Esophagus muscularis mucosa (tissue), 4 donors: ENCODE data around the gene RBMS1. TPM values are rescaled to one million over a fixed set of nuclear protein-coding genes. Genes with fewer than 3 reads are reported as not detected.

Source experiments
- DNase-seq: peaks from one replicate; pipeline ENCODE4 v3.0.0-alpha.2; 2017; ENCODE audit errors: extremely low spot score
- H3K27ac ChIP-seq, 4 donors: fragments of 200-600 bp; sonication (generic); replicated peaks in 1 of 4; 1 replicate in 3 of 4; 2 replicates in 1 of 4; pipeline ENCODE4 v1.5.1; 2016 to 2019; ENCODE audit warnings: mild to moderate bottlenecking in 1 of 4
- H3K27me3 ChIP-seq, 4 donors: fragments of 200-600 bp; sonication (generic); one replicate each; pipeline versions ENCODE4 v1.5.1 to v1.6.0; 2016 to 2019
- H3K36me3 ChIP-seq, 4 donors: fragments of 200-600 bp; sonication (generic); one replicate each; pipeline ENCODE4 v1.5.1; 2016 to 2019
- H3K4me1 ChIP-seq, 4 donors: fragments of 200-600 bp; sonication (generic); one replicate each; pipeline ENCODE4 v1.5.1; 2016 to 2019
- H3K4me3 ChIP-seq, 4 donors: fragments of 200-600 bp; sonication (generic); 1 replicate in 2 of 4; 2 replicates in 2 of 4; pipeline ENCODE4 v1.5.1; 2016 to 2019; ENCODE audit warnings: mild to moderate bottlenecking in 4 of 4, moderate library complexity in 1 of 4
- H3K9me3 ChIP-seq, 4 donors: fragments of 200-600 bp; sonication (generic); 1 replicate in 3 of 4; 2 replicates in 1 of 4; pipeline ENCODE4 v1.5.1; 2016 to 2019
- CTCF ChIP-seq, 3 experiments: fragments of 200-600 bp in 2 of 3; fragments of 450-650 bp in 1 of 3; sonication (generic) in 2 of 3; IDR thresholded peaks; one replicate each; pipeline ENCODE4 v1.5.1; 2017 to 2019; ENCODE audit warnings: antibody characterized with exemption in 3 of 3, mild to moderate bottlenecking in 2 of 3, moderate library complexity in 1 of 3
- EP300 ChIP-seq: sonication (generic); formaldehyde crosslinking; IDR thresholded peaks from one replicate; pipeline ENCODE4 v1.6.1; 2017; ENCODE audit warnings: antibody characterized with exemption
- POLR2A ChIP-seq: fragments of 450-650 bp; IDR thresholded peaks from one replicate; pipeline ENCODE4 v1.6.1; 2017; ENCODE audit warnings: antibody characterized with exemption, moderate library complexity, mild to moderate bottlenecking, low read depth
- POLR2AphosphoS5 ChIP-seq, 2 donors: sonication (generic); formaldehyde crosslinking; IDR thresholded peaks; one replicate each; pipeline ENCODE4 v1.6.1; 2017; ENCODE audit warnings: antibody characterized with exemption in 2 of 2
- WGBS: methylation state at CpG from one replicate; pipeline ENCODE4 v1.1.5; 2018; 5-methylcytosine and 5-hydroxymethylcytosine counted together
- intact Hi-C: fragments of 100-400 bp; cut with DNase I; formaldehyde crosslinking; loops from one replicate; pipeline ENCODE4 v1.15.1; 2023
- total RNA-seq, 4 donors: library from RNA; depleted of rRNA; stranded (reverse); fragments of >200 nt; gene quantifications; one replicate each; pipeline versions ENCODE4 v1.1.0 to v1.2.1, GENCODE V29; 2016

The RBMS1 gene
- total RNA-seq, 4 donors from 2014 or later: 86.8 to 116 (median 93.1) TPM

- WGBS: 69% methylated on average over 2 of the region's 2 CpGs
- no peaks in the 10 kb centered on the region for H3K36me3 ChIP-seq
- intact Hi-C loops: no loop called here
- H3K27me3 ChIP-seq: no peaks in the 10 kb centered on the region
- no peaks in the 10 kb centered on the region for H3K9me3 ChIP-seq
- peaks cover 0 to 3% (median 0%) of the 10 kb centered on the region in 4 donors for H3K4me1 ChIP-seq
- TF ChIP-seq CTCF (IDR thresholded peaks at IDR 0.05) (no peak), POLR2AphosphoS5 (IDR thresholded peaks at IDR 0.05) (no peak)
- no peak overlapping the region for H3K27ac ChIP-seq
- no peak overlapping the region for H3K4me3 ChIP-seq
- DNase-seq: no peak
Measured at GRCh38 chr2:160258492-160258805, 235.2 kb downstream of the RBMS1 start.

GRCh38 chr2:160257743-160258491 is 235.7 kb downstream of the RBMS1 start:
- Histone ChIP-seq H3K27me3 (no peaks in the 10 kb centered on the region), H3K4me3 (no peak overlapping the region), H3K4me1 (peaks cover 0 to 3% (median 0%) of the 10 kb centered on the region in 4 donors), H3K36me3 (no peaks in the 10 kb centered on the region), H3K27ac (no peak overlapping the region), H3K9me3 (no peaks in the 10 kb centered on the region)
- intact Hi-C loops: no loop called here
- no peak for DNase-seq
- TF ChIP-seq EP300: no peak
- TF ChIP-seq POLR2AphosphoS5 (IDR thresholded peaks at IDR 0.05): no peak
- no peak for TF ChIP-seq POLR2A
- TF ChIP-seq CTCF (IDR thresholded peaks at IDR 0.05): no peak
- 93% methylated on average over 12 of the region's 12 CpGs for WGBS

- intact Hi-C loops: no loop called here
- TF ChIP-seq EP300 (no peak), CTCF (IDR thresholded peaks at IDR 0.05) (no peak), POLR2A (no peak), POLR2AphosphoS5 (IDR thresholded peaks at IDR 0.05) (no peak)
- no peak overlapping the region for H3K27ac ChIP-seq
- no peaks in the 10 kb centered on the region for H3K27me3 ChIP-seq
- no peak overlapping the region for H3K4me3 ChIP-seq
- no peak for DNase-seq
- H3K9me3 ChIP-seq: no peaks in the 10 kb centered on the region
- no peaks in the 10 kb centered on the region for H3K36me3 ChIP-seq
- 96% methylated on average over 6 of the region's 6 CpGs for WGBS
- H3K4me1 ChIP-seq: peaks cover 4 to 9% (median 5%) of the 10 kb centered on the region in 4 donors
Measured at GRCh38 chr2:160257041-160257742, 236.4 kb downstream of the RBMS1 start.

- Histone ChIP-seq H3K36me3 (no peaks in the 10 kb centered on the region), H3K27me3 (no peaks in the 10 kb centered on the region), H3K9me3 (no peaks in the 10 kb centered on the region), H3K4me1 (peaks cover 11 to 12% (median 12%) of the 10 kb centered on the region in 4 donors), H3K27ac (no peak overlapping the region), H3K4me3 (no peak overlapping the region)
- intact Hi-C loops: no loop called here
- 86% methylated on average over 1 of the region's 1 CpG for WGBS
- no peak for DNase-seq
- TF ChIP-seq POLR2A (no peak), EP300 (no peak), POLR2AphosphoS5 (IDR thresholded peaks at IDR 0.05) (no peak), CTCF (IDR thresholded peaks at IDR 0.05) (no peak)
Measured at GRCh38 chr2:160256507-160256906, 237.1 kb downstream of the RBMS1 start.
